ENCODE measurements around the gene HBG1. TPM values are rescaled to one million over a fixed set of nuclear protein-coding genes. Genes with fewer than 3 reads are reported as not detected.

HBG1 gene
- total and polyA plus RNA-seq, 2 of the 8 experiments (the other 6 are each of a cell fraction or from before 2014, with no cell fraction given), result 0.26 TPM; not detected in 1

- H2BK12ac ChIP-seq (ENCODE audit: low read depth, low read length), result no peak overlapping the region
- no peak overlapping the region for H4K91ac ChIP-seq (replicated peaks; ENCODE audit: insufficient read length, low read length)
- no peaks in the 10 kb centered on the region for H4K20me1 ChIP-seq (replicated peaks in 1 of 2; ENCODE audit: control insufficient read depth in 1 of 2, insufficient read depth in 2 of 2, low read length in 2 of 2)
- DNase-seq (ENCODE audit: low read depth in 1 of 2, low spot score in 2 of 2), result no peak
- H2AK5ac ChIP-seq (ENCODE audit: low read depth, low read length), result no peak overlapping the region
- no peak overlapping the region for H3K27ac ChIP-seq (ENCODE audit: low read depth, low read length)
- no peak overlapping the region for H3K9ac ChIP-seq (replicated peaks in 1 of 4; ENCODE audit: extremely low read depth in 1 of 4, low read depth in 3 of 4, low read length in 3 of 4)
- H3K18ac ChIP-seq (ENCODE audit: extremely low read depth, low read length), result no peak overlapping the region
- no peak overlapping the region for H4K5ac ChIP-seq (ENCODE audit: insufficient read length, low read depth, low read length)
- H3K79me2 ChIP-seq (ENCODE audit: control insufficient read depth in 1 of 2, insufficient read depth in 2 of 2, low read length in 2 of 2), result no peaks in the 10 kb centered on the region
- H2BK20ac ChIP-seq (ENCODE audit: low read length), result no peak overlapping the region
- no peak overlapping the region for H3K4ac ChIP-seq (replicated peaks; ENCODE audit: insufficient read length, low read depth, low read length)
- H3K4me1 ChIP-seq (replicated peaks in 1 of 4; ENCODE audit: control insufficient read depth in 3 of 4, insufficient read depth in 4 of 4, low read length in 3 of 4), result no peaks in the 10 kb centered on the region
- no peak overlapping the region for H2BK120ac ChIP-seq (replicated peaks; ENCODE audit: low read depth, low read length)
- no peak overlapping the region for H4K8ac ChIP-seq (ENCODE audit: extremely low read depth, insufficient read depth, low read length)
- WGBS, 2 experiments (ENCODE audit: extremely low coverage in 1 of 2, insufficient coverage in 1 of 2, insufficient read length in 1 of 2, insufficient replicate concordance in 2 of 2, low coverage in 1 of 2, low lambda C conversion rate in 2 of 2, missing lambda C conversion rate in 1 of 2), result 81% methylated on average over 1 of the region's 1 CpG; no CpG with 5 or more reads in 1 of the 2 experiments
- H3K36me3 ChIP-seq (ENCODE audit: control insufficient read depth in 2 of 4, insufficient read depth in 4 of 4, low read length in 3 of 4), result no peaks in the 10 kb centered on the region
- no peaks in the 10 kb centered on the region for H3K23me2 ChIP-seq (ENCODE audit: low read depth, low read length)
- no peaks in the 10 kb centered on the region for H3K9me3 ChIP-seq (ENCODE audit: insufficient read depth in 2 of 2, low read depth in 1 of 2, low read length in 1 of 2)
- H3K23ac ChIP-seq (ENCODE audit: insufficient read length), result no peak overlapping the region
- CTCF ChIA-PET (ENCODE audit: partially characterized antibody), result no interaction called here
- FAIRE-seq, result no peak
- no peak overlapping the region for H3K4me3 ChIP-seq (ENCODE audit: extremely low read depth in 1 of 4, insufficient read depth in 2 of 4, low read depth in 3 of 4, low read length in 4 of 4)
- H2BK5ac ChIP-seq (ENCODE audit: low read depth, low read length), result no peak overlapping the region
- H3K14ac ChIP-seq (ENCODE audit: insufficient read length), result no peak overlapping the region
- H3K27me3 ChIP-seq (replicated peaks in 1 of 4; ENCODE audit: control insufficient read depth in 3 of 4, extremely low read depth in 1 of 4, insufficient read depth in 3 of 4, low read length in 3 of 4), result no peaks in the 10 kb centered on the region
- no peak overlapping the region for H2AFZ ChIP-seq (ENCODE audit: low read length)
- no peak overlapping the region for H3K4me2 ChIP-seq (ENCODE audit: insufficient read depth in 1 of 2, low read depth in 2 of 2, low read length in 2 of 2)
- no peak overlapping the region for H2BK15ac ChIP-seq (ENCODE audit: low read length)
- H3K79me1 ChIP-seq (ENCODE audit: low read depth, low read length), result 0 out of 2 replicates have a peak, but pooled peaks cover 2% of the 10 kb centered on the region
- no peak overlapping the region for H3K56ac ChIP-seq (replicated peaks; ENCODE audit: insufficient read length, low read depth, low read length)
- POLR2A ChIA-PET (ENCODE audit: partially characterized antibody), result no interaction called here
- TF ChIP-seq RBBP5 (IDR thresholded peaks at IDR 0.05; ENCODE audit: borderline replicate concordance, low read depth, low read length) (no peak), GABPA (IDR thresholded peaks at IDR 0.05; ENCODE audit: borderline replicate concordance, insufficient read depth, low read length) (no peak), CBX8 (IDR thresholded peaks at IDR 0.05; ENCODE audit: borderline replicate concordance, low read depth, low read length) (no peak), SP1 (IDR thresholded peaks at IDR 0.05; ENCODE audit: low read depth, low read length) (no peak)
Observed at GRCh38 chr11:5283882-5284281, 34.2 kb upstream of the HBG1 start.

Data from H1 (cell line).